Nephron progenitor cell (in vitro differentiated cells): ENCODE results near the gene SLC38A10.

Experiments
- DNase-seq: peaks from one replicate; pipeline ENCODE4 v3.0.0; 2021
- H3K27ac Mint-ChIP-seq: 2 replicates; pipeline ENCODE4 v1.8.0; 2021; ENCODE audit warnings: mild to moderate bottlenecking, moderate library complexity, mixed read lengths
- H3K27me3 Mint-ChIP-seq: 2 replicates; pipeline ENCODE4 v1.8.0; 2021; ENCODE audit warnings: mild to moderate bottlenecking, low read depth, mixed read lengths; ENCODE audit not compliant: poor library complexity
- H3K36me3 Mint-ChIP-seq: 2 replicates; pipeline ENCODE4 v1.8.0; 2021; ENCODE audit warnings: low read depth, mixed read lengths
- H3K4me1 Mint-ChIP-seq: 2 replicates; pipeline ENCODE4 v1.8.0; 2021; ENCODE audit warnings: mixed read lengths
- H3K4me3 Mint-ChIP-seq: 2 replicates; pipeline ENCODE4 v1.8.0; 2021; ENCODE audit warnings: mild to moderate bottlenecking, moderate library complexity, mixed read lengths
- H3K9me3 Mint-ChIP-seq: 2 replicates; pipeline ENCODE4 v1.8.0; 2021; ENCODE audit warnings: mild to moderate bottlenecking, moderate library complexity, mixed read lengths
- TF ChIP-seq, protein P1 (sequence below): fragments of 200-600 bp; sonication (generic); IDR thresholded peaks from 2 replicates; pipeline ENCODE4 v1.5.0; 2021; ENCODE audit warnings: antibody characterized with exemption

Gene SLC38A10

DNA sequence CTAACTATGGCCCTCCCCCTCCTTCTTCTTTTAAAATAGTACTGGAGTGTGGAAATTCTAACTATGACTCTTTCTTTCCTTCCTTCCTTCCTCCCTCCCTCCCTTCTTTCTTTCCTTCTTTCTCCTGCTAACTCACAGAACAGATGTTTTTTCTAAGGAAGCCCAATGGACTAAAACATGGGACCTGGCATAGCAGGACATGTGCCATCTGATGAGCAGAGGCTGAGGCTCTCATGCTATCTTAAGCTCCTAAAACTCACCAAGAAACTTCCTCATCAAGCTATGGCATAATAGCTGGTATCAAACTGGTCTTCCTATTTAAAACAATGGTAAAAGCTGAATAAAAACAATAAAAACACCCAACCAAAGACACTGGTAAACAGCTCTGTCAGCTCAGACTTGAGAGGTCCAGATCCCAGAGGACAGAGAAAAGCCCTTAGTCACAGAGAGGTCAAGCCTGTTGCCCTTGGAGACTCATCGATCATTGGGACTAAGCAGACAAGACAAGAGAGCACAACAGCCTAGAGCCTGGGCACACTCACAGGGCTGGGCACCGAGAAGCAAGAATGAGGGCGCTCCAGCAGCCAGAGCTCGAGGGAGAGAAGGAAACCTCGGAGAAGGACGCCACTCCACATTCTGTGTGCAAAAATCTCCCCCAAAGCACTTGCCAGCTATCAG, 27.6 kb downstream of the SLC38A10 start:
- Mint-ChIP-seq H3K9me3 (peaks cover 13% of the 10 kb centered on the region), H3K4me3 (no peak overlapping the region), H3K36me3 (peaks cover 55% of the 10 kb centered on the region), H3K27ac (peak overlapping the region; percentile 57), H3K4me1 (peaks cover 30% of the 10 kb centered on the region), H3K27me3 (peaks cover 3% of the 10 kb centered on the region)
- TF ChIP-seq, protein P1, sequence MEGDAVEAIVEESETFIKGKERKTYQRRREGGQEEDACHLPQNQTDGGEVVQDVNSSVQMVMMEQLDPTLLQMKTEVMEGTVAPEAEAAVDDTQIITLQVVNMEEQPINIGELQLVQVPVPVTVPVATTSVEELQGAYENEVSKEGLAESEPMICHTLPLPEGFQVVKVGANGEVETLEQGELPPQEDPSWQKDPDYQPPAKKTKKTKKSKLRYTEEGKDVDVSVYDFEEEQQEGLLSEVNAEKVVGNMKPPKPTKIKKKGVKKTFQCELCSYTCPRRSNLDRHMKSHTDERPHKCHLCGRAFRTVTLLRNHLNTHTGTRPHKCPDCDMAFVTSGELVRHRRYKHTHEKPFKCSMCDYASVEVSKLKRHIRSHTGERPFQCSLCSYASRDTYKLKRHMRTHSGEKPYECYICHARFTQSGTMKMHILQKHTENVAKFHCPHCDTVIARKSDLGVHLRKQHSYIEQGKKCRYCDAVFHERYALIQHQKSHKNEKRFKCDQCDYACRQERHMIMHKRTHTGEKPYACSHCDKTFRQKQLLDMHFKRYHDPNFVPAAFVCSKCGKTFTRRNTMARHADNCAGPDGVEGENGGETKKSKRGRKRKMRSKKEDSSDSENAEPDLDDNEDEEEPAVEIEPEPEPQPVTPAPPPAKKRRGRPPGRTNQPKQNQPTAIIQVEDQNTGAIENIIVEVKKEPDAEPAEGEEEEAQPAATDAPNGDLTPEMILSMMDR: no peak
- DNase-seq: no peak

- Mint-ChIP-seq H3K27me3 (peaks cover 3% of the 10 kb centered on the region), H3K36me3 (peaks cover 50% of the 10 kb centered on the region), H3K9me3 (peaks cover 13% of the 10 kb centered on the region), H3K4me3 (no peak overlapping the region), H3K4me1 (peaks cover 30% of the 10 kb centered on the region), H3K27ac (peak overlapping the region; percentile 49)
- TF ChIP-seq, protein P1: no peak
- no peak for DNase-seq
Measured at GRCh38 chr17:81265576-81265975, 29.5 kb downstream of the SLC38A10 start.

GRCh38 chr17:81264640-81265039, 30.5 kb downstream of the SLC38A10 start:
- Mint-ChIP-seq H3K9me3 (peaks cover 13% of the 10 kb centered on the region), H3K4me1 (peaks cover 30% of the 10 kb centered on the region), H3K4me3 (no peak overlapping the region), H3K27ac (no peak overlapping the region), H3K27me3 (no peaks in the 10 kb centered on the region), H3K36me3 (peaks cover 43% of the 10 kb centered on the region)
- DNase-seq: no peak
- TF ChIP-seq, protein P1: no peak

DNA sequence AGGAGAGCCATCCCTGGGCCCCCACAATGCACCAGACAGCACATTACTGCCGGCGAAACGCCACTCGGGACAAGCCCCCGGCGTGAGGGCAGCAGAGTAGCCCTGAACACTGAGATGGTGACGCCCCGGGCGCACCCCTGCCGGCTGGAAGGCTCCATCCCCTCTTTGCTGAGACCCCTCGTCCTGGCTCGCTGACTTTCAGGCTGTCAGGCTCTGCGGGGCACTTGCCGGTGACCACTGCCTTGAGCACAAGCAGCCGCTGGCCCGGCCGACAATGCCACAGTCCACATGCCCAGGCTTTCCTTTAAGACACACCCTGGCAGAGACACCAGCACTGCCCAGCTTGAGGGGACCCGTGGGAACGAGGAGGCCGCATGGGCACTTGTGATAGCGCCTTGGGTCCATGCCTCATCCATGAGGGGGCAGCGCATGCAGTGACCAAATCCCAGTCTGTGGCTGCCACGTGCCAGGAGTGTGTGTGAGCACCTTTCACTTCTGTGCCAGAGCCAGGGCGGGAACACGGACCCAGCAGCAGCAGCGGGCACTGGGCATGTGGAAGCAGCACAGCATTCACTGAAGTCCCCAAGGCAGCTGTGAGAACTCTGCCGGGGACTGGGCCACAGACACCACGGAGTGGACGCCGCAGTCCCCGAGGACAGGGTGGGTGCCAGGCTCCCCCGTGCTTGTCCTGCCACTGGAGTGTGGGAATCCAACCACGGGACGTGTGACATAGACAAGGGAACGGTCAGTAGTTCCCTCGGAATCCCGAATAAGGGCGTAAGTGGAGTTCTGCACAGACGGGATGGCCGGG, 31.5 kb downstream of the SLC38A10 start:
- H3K27me3 Mint-ChIP-seq: no peaks in the 10 kb centered on the region
- TF ChIP-seq, protein P1: no peak
- DNase-seq: no peak
- peaks cover 34% of the 10 kb centered on the region for H3K4me1 Mint-ChIP-seq
- H3K4me3 Mint-ChIP-seq: no peak overlapping the region
- H3K9me3 Mint-ChIP-seq: peaks cover 7% of the 10 kb centered on the region
- no peak overlapping the region for H3K27ac Mint-ChIP-seq
- H3K36me3 Mint-ChIP-seq: peaks cover 32% of the 10 kb centered on the region

DNA sequence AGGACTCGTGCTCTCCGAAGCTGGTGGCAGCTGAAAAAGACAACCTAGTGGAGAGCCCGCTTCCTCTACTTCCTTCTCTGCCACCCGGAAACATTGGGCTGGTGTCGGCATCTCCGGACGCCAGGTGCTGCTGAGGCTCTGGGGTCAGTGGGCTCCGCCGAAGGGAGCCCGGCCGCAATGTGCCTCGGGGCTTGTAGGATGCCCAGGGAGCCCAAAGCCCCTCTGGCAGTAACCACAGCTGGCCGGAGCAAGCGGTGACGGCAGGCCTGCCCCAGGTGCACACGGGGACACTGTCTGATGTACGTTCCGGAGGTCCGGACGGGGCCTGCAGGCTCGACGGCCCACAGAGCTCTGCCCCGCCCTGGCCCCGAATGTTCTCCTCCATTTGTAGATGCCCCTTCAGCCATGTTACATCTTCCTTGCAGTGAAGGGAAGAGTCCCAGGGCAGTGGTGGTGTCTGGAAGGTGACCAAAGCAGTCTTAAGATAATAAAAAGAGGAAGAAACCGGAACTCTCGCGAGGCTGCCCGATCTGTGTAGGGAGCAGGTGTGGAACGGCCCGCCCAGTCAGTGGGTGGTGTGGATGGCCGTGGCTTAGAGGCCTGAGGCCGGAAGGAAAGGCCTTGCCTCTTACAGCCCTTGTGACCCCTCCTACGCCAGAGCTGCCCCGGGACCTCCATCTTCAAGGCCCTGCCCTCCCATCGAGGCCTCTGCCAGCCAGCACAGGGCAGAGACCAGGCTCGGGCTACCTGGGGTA, 33.3 kb downstream of the SLC38A10 start:
- Mint-ChIP-seq H3K36me3 (peaks cover 18% of the 10 kb centered on the region), H3K4me3 (no peak overlapping the region), H3K27ac (no peak overlapping the region), H3K9me3 (no peaks in the 10 kb centered on the region), H3K4me1 (peaks cover 36% of the 10 kb centered on the region), H3K27me3 (no peaks in the 10 kb centered on the region)
- TF ChIP-seq, protein P1: no peak
- DNase-seq: no peak
